ENCODE results near the gene HPS5.

DNA sequence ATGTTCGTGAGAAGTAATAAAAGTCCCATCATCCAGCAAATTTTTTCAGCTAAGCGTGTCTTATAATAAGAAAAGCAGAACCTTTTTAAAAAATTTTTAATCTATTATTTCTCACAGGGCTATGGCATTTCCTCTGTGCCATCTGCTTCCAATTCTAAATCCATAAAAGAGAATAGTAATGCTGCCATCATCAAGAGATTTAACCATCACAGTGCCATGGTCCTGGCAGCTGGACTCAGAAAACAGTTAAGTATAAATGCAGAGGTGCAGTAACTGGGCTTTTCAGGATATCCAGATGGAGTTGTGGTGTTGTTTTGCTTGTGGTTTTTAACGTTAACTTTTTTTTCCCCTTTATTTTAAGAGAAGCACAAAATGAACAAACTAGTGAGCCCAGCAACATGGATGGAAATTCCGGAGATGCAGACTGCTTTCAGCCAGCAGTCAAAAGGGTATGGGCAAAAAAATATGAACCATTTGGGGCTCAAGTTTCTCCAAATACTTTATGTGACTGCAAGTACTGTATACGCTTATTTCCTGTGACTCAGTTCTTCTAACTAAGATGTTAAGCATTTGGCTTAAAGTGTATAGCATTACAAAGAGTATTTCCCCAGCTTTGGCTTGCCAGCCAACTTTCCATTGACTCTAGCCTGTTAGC lies 25.7 kb upstream of the HPS5 start:
- no peak for TF ChIP-seq CTCF (IDR thresholded peaks at IDR 0.05)
- no peak for TF ChIP-seq POLR2AphosphoS5 (IDR thresholded peaks at IDR 0.05)
- TF ChIP-seq POLR2A (IDR thresholded peaks at IDR 0.05): no peak

Data from breast epithelium (tissue), 3 donors.